Glutamatergic neuron (in vitro differentiated cells): ENCODE results near the gene KCNK5. TPM values are rescaled to one million over a fixed set of nuclear protein-coding genes. Genes with fewer than 3 reads are reported as not detected.

ENCODE experiments used
- DNase-seq: peaks from one replicate; pipeline ENCODE4 v3.0.0; 2022
- H3K27ac Mint-ChIP-seq: one replicate; pipeline ENCODE4 v1.8.0; 2020; ENCODE audit warnings: mild to moderate bottlenecking, mixed read lengths, inconsistent platforms; ENCODE audit not compliant: unreplicated experiment
- H3K27me3 Mint-ChIP-seq: one replicate; pipeline ENCODE4 v1.8.0; 2020; ENCODE audit warnings: mild to moderate bottlenecking, moderate library complexity, mixed read lengths, inconsistent platforms; ENCODE audit not compliant: unreplicated experiment
- H3K36me3 Mint-ChIP-seq: one replicate; pipeline ENCODE4 v1.8.0; 2020; ENCODE audit warnings: mild to moderate bottlenecking, mixed read lengths, inconsistent platforms; ENCODE audit not compliant: unreplicated experiment
- H3K4me1 Mint-ChIP-seq: one replicate; pipeline ENCODE4 v1.8.0; 2020; ENCODE audit warnings: mild to moderate bottlenecking, low read depth, mixed read lengths, inconsistent platforms; ENCODE audit not compliant: unreplicated experiment
- H3K4me3 Mint-ChIP-seq: one replicate; pipeline ENCODE4 v1.8.0; 2020; ENCODE audit warnings: mild to moderate bottlenecking, mixed read lengths, inconsistent platforms; ENCODE audit not compliant: unreplicated experiment
- H3K9me3 Mint-ChIP-seq: one replicate; pipeline ENCODE4 v1.8.0; 2020; ENCODE audit warnings: mild to moderate bottlenecking, moderate library complexity, mixed read lengths, inconsistent platforms; ENCODE audit not compliant: unreplicated experiment
- CTCF ChIP-seq: fragments of 200-600 bp; sonication (generic); IDR thresholded peaks from one replicate; pipeline ENCODE4 v1.5.0; 2021; ENCODE audit not compliant: partially characterized antibody, unreplicated experiment
- total RNA-seq: library from RNA; stranded (reverse); fragmentation: NEBNext Ultra II Directional; extraction: Animal tissue kit (Norgen Biotek cat#: 25700); gene quantifications from one replicate; pipeline ENCODE4 v1.2.1, GENCODE V29; 2021; ENCODE audit not compliant: unreplicated experiment

Gene KCNK5
- total RNA-seq, 1 donor from 2014 or later, result 0.71 TPM

- no peak for DNase-seq
Observed at GRCh38 chr6:39209360-39209811, 19.9 kb downstream of the KCNK5 start.

GRCh38 chr6:39208223-39208739 is 21.0 kb downstream of the KCNK5 start:
- H3K9me3 Mint-ChIP-seq, result peaks cover 2% of the 10 kb centered on the region
- no peak overlapping the region for H3K4me3 Mint-ChIP-seq
- H3K27ac Mint-ChIP-seq, result no peak overlapping the region
- peaks cover 3% of the 10 kb centered on the region for H3K27me3 Mint-ChIP-seq
- no peak for DNase-seq
- H3K36me3 Mint-ChIP-seq, result no peaks in the 10 kb centered on the region
- no peak for TF ChIP-seq CTCF
- peaks cover 9% of the 10 kb centered on the region for H3K4me1 Mint-ChIP-seq

More at GRCh38 chr6:39209360-39209811, 19.9 kb downstream of the KCNK5 start:
- H3K36me3 Mint-ChIP-seq, result no peaks in the 10 kb centered on the region
- H3K27ac Mint-ChIP-seq, result no peak overlapping the region
- peaks cover 2% of the 10 kb centered on the region for H3K9me3 Mint-ChIP-seq
- no peak for TF ChIP-seq CTCF
- H3K27me3 Mint-ChIP-seq, result peaks cover 3% of the 10 kb centered on the region
- H3K4me1 Mint-ChIP-seq, result peaks cover 7% of the 10 kb centered on the region
- H3K4me3 Mint-ChIP-seq, result no peak overlapping the region

- no peak for TF ChIP-seq CTCF
- H3K27me3 Mint-ChIP-seq, result peaks cover 3% of the 10 kb centered on the region
- H3K4me3 Mint-ChIP-seq, result no peak overlapping the region
- no peaks in the 10 kb centered on the region for H3K36me3 Mint-ChIP-seq
- peaks cover 2% of the 10 kb centered on the region for H3K9me3 Mint-ChIP-seq
- H3K4me1 Mint-ChIP-seq, result peaks cover 9% of the 10 kb centered on the region
- no peak for DNase-seq
- no peak overlapping the region for H3K27ac Mint-ChIP-seq
Observed at GRCh38 chr6:39207416-39208222, 21.7 kb downstream of the KCNK5 start.

- Mint-ChIP-seq H3K36me3 (no peaks in the 10 kb centered on the region), H3K9me3 (peaks cover 2% of the 10 kb centered on the region), H3K27ac (no peak overlapping the region), H3K4me3 (no peak overlapping the region), H3K27me3 (peaks cover 3% of the 10 kb centered on the region), H3K4me1 (peaks cover 9% of the 10 kb centered on the region)
- no peak for TF ChIP-seq CTCF
- no peak for DNase-seq
Observed at GRCh38 chr6:39206250-39206721, 23.0 kb downstream of the KCNK5 start.

- no peak overlapping the region for H3K27ac Mint-ChIP-seq
- no peak overlapping the region for H3K4me3 Mint-ChIP-seq
- H3K36me3 Mint-ChIP-seq, result no peaks in the 10 kb centered on the region
Observed at GRCh38 chr6:39204646-39205244, 24.5 kb downstream of the KCNK5 start.

More at GRCh38 chr6:39204646-39205244, 24.5 kb downstream of the KCNK5 start:
- H3K9me3 Mint-ChIP-seq, result peaks cover 4% of the 10 kb centered on the region
- DNase-seq, result no peak
- H3K27me3 Mint-ChIP-seq, result peaks cover 3% of the 10 kb centered on the region
- no peak for TF ChIP-seq CTCF
- peaks cover 9% of the 10 kb centered on the region for H3K4me1 Mint-ChIP-seq
